HAP-1 (cell line): ENCODE results near the gene TOX2.

Experiments
- DNase-seq, 2 experiments: peaks; one replicate each; pipeline ENCODE4 v3.0.0-alpha.2; 2016 to 2020; ENCODE audit warnings: low spot score in 2 of 2
- H3K27me3 ChIP-seq: fragments of 250-450 bp; sonication (Bioruptor Pico); 2 replicates; pipeline ENCODE4 v1.5.1; 2020; ENCODE audit warnings: low read depth, mild to moderate bottlenecking, moderate library complexity
- H3K36me3 ChIP-seq: fragments of 250-450 bp; sonication (Bioruptor Pico); replicated peaks from 2 replicates; pipeline ENCODE4 v1.5.1; 2020; ENCODE audit warnings: mild to moderate bottlenecking
- H3K4me1 ChIP-seq: fragments of 250-450 bp; sonication (Bioruptor Pico); 2 replicates; pipeline ENCODE4 v1.5.1; 2020; ENCODE audit warnings: mild to moderate bottlenecking
- H3K4me3 ChIP-seq: fragments of 250-450 bp; sonication (Bioruptor Pico); 2 replicates; pipeline ENCODE4 v1.5.1; 2020; ENCODE audit warnings: mild to moderate bottlenecking, moderate library complexity
- H3K9me3 ChIP-seq: fragments of 250-450 bp; sonication (Bioruptor Pico); 2 replicates; pipeline ENCODE4 v1.5.1; 2020; ENCODE audit warnings: mild to moderate bottlenecking, moderate library complexity
- in situ Hi-C: fragments of 300-500 bp; cut with MboI; formaldehyde crosslinking; loops from 3 replicates; pipeline ENCODE4 v1.14.3; 2020; ENCODE audit warnings: low sequenced_read_pairs, inconsistent platforms, mixed read lengths

TOX2 gene

GRCh38 chr20:44006126-44006525 lies 91.5 kb downstream of the TOX2 start:
- no peak overlapping the region for H3K4me3 ChIP-seq
- in situ Hi-C loops: no loop called here
- no peaks in the 10 kb centered on the region for H3K4me1 ChIP-seq
- H3K36me3 ChIP-seq: no peaks in the 10 kb centered on the region
- H3K9me3 ChIP-seq: no peaks in the 10 kb centered on the region
- H3K27me3 ChIP-seq: no peaks in the 10 kb centered on the region
- DNase-seq: no peak

DNA sequence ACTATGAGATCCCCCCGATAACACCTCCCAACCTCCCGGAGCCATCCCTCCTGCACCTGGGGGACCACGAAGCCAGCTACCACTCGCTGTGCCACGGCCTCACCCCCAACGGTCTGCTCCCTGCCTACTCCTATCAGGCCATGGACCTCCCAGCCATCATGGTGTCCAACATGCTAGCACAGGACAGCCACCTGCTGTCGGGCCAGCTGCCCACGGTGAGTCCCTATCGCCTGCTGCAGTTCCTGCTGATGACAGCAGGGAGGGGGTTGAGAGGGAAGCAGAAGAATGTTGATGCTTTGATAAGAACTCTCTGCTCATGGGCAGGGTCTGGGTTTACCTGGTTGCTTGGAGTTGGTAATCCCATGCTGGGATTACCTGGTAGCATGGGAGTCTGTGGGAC lies 91.9 kb downstream of the TOX2 start:
- Histone ChIP-seq H3K27me3 (no peaks in the 10 kb centered on the region), H3K4me3 (no peak overlapping the region), H3K4me1 (no peaks in the 10 kb centered on the region), H3K9me3 (no peaks in the 10 kb centered on the region), H3K36me3 (no peaks in the 10 kb centered on the region)
- no peak for DNase-seq
- in situ Hi-C loops: no loop called here

DNA sequence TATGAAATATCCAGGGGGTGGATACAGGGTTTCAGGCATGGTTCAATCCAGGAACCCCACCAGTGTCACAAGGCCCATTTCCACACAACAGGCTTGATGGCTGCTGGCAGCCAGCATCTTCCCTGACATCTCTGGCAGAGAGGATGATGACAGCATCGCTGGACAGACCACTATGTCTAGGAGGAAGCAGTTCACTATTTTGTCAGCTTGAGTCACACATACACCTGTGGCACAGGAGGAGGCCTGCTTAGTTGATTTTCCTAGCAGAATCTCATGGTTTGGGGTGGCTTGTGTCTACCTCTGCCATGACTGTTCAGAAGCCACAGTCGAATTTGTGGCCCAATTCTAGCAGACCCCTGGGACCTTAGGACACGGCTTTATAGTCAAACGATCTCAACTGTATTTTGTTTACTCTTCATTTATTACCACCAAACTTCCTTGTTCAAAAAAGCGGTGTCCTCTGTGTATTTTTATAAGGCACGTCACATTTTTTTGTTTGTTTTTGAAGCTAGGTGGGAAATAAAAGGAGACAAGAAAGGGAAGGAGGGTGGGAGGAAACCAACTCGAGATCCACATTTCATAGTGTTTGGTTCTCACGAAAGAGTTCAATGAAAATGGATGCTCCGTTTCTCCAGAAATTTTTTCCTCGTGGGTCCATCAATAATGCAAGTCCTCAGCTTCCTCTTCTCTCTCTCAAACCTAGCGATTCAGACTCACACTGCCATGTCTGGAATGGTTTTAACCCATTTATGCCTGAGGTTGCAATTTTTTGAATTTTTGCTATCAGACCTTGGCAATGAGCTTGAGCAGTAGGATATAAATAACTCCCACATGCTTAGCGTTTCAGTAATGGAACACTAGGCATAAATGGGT lies 94.4 kb downstream of the TOX2 start:
- in situ Hi-C loops: no loop called here
- H3K4me3 ChIP-seq: no peak overlapping the region
- no peaks in the 10 kb centered on the region for H3K9me3 ChIP-seq
- no peaks in the 10 kb centered on the region for H3K4me1 ChIP-seq
- no peaks in the 10 kb centered on the region for H3K27me3 ChIP-seq
- DNase-seq: no peak
- H3K36me3 ChIP-seq: no peaks in the 10 kb centered on the region

- H3K36me3 ChIP-seq: no peaks in the 10 kb centered on the region
- H3K9me3 ChIP-seq: no peaks in the 10 kb centered on the region
- in situ Hi-C loops: no loop called here
- H3K27me3 ChIP-seq: no peaks in the 10 kb centered on the region
- H3K4me1 ChIP-seq: no peaks in the 10 kb centered on the region
- no peak for DNase-seq
- no peak overlapping the region for H3K4me3 ChIP-seq
Measured at GRCh38 chr20:44009679-44009992, 95.0 kb downstream of the TOX2 start.

DNA sequence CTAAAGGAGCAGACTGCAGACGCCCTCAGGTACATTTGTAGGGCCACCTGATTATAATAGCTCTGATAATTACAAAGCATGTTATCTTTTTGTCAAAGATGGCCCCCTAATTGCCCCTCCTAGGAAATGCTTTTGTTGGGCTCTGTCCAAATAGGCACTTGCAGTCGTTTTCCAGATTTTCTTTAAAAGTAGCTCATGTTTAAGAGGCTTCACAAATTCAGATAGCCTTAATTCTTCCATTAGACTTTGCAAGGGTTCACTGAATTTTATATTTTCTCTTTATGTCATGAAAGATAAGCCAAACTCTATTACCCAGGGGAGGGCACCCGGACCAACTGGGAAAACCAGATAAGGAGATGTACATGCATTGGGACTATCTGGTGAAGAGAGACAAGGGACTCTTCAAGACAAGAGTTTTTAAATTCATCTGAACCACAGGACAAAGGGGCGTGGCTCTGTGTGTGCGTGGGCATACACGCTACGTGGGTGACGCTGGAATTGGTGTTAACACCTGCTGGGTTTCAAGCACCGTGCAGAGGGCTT lies 95.6 kb downstream of the TOX2 start:
- no peaks in the 10 kb centered on the region for H3K9me3 ChIP-seq
- in situ Hi-C loops: no loop called here
- H3K4me1 ChIP-seq: no peaks in the 10 kb centered on the region
- no peaks in the 10 kb centered on the region for H3K36me3 ChIP-seq
- DNase-seq: no peak
- H3K27me3 ChIP-seq: no peaks in the 10 kb centered on the region
- H3K4me3 ChIP-seq: no peak overlapping the region

DNA sequence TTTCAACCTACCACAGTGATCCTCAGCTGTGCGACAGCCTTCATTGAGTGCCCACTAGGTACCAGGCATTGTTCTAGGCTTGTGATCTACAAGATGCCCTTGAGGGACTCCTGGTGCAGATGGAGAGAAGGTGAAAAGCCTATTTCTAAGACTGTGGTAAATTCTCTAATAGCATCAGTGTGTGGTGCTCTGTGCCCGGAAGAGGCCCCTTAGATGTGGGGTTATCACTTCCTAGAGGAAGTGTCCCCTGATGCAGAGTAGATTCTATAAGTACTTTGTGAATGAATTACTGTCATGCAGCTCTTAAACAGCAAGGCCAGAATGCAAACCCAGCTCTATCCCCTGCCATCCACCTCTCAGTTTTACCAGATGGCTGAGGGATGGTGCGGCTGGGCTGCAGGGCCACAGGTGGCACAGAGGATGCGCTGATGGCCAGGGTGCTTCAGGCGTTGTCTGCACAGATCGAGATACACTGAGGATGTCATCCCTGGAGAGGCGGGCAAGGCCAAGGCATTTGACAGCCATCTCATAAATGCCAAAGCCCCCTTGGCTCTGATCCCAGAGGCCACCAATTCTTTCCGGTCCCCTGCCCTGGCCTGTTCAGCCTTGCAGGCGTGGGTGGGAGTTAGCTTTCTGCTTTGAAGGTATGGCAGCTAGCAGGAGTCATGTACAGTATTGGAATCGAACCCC lies 96.7 kb downstream of the TOX2 start:
- Histone ChIP-seq H3K27me3 (no peaks in the 10 kb centered on the region), H3K9me3 (no peaks in the 10 kb centered on the region), H3K36me3 (no peaks in the 10 kb centered on the region), H3K4me3 (no peak overlapping the region), H3K4me1 (no peaks in the 10 kb centered on the region)
- DNase-seq: no peak
- in situ Hi-C loops: no loop called here

DNA sequence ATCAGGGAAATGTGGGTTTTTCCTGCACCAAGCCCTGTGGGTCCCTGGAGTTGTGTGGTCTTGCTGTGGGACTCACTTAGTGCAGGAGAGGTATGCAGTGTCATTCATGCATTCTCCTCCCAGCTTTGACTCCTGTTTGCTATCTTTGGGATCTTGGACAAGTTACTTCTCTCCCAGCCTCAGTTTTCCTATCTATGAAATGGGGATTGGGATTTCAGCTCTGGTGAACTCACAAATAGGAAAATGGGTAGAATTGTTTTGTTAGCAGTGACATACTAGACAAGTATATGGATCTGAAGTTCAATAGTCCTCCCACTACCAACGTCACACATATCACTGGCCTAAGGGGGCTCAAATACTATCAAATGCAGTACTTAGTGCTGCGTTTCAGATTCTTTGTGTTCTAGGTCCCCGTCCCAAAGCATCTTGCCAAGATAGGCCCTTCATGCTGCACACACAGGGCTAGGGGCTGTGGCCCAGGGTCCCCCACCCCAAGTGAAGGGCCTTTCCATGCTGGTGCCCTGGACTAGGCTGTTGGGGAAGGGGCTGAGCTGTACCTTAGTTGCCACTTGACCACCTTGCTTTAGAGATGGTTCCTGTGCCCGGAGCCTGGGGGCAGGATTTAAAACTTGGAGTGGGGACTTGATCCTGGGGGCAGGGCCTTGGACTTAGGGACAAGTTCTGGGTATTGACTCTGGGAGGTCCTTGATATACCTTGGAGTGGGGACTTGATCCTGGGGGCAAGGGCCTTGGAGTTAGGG lies 98.0 kb downstream of the TOX2 start:
- Histone ChIP-seq H3K36me3 (no peaks in the 10 kb centered on the region), H3K9me3 (no peaks in the 10 kb centered on the region), H3K4me3 (no peak overlapping the region), H3K27me3 (no peaks in the 10 kb centered on the region), H3K4me1 (no peaks in the 10 kb centered on the region)
- in situ Hi-C loops: no loop called here
- no peak for DNase-seq

DNA sequence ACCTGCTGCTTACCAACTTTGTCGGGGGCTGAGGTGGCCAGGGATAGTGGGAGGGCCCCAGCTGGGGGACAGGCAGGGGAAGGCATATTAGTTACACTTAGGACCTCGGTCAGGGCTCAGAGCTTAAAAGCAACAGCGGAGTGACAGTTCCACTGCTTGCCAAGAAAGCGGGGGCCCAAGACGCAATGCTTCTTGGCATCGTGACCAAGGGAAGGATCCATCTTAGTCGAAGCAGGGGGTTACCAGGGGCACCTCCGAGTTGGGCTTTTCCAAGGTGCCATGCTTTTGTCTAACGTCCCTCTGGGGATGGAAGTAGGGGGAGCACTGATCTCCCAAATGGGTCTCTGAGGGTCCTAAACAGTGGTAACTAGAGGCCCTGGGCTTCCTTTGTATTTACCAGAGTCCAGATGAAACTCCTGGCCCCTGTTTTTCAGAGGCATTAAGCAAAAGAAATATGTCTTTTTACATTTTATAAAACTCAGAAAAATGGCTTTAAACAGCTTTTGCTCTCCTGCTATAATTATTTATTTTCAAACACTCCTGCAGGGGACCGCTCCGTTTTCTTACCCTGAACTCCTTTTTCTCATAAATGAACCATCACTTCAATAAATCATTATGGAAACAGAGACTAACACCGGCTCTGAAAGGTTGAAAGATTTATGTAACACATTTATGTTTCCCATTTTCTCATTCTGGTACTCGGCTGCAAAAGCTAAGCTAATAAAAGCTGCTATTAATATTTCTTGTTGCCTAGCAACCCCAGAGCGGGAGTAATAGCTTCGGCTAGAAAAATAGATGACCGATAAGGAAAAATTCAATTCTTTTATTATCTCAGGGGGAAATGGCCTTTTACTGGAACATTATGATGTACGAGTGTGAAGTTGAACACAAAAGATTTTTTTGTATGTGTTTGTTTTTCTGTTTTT lies 100.4 kb downstream of the TOX2 start:
- peaks cover 9% of the 10 kb centered on the region for H3K4me1 ChIP-seq
- in situ Hi-C loops: no loop called here
- H3K4me3 ChIP-seq: no peak overlapping the region
- H3K9me3 ChIP-seq: no peaks in the 10 kb centered on the region
- DNase-seq: no peak
- no peaks in the 10 kb centered on the region for H3K36me3 ChIP-seq
- no peaks in the 10 kb centered on the region for H3K27me3 ChIP-seq

DNA sequence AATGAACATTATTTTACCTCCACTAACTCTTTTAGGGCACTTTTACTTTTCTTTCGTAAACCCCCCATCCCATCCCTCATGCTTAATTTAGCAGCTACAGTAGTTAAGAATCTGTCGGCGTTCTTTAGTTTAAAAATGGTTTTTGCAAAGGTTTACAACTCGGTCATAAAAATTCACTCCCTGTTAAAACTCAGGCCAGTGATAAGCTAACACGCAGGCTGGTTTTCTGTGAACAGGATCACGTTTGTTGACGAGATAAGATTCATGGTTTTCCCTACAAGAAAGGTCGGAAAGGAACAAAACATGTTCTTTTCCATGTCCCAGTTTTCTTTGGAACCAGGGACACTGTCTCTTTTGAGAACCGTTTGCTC lies 101.1 kb downstream of the TOX2 start:
- no peak for DNase-seq
- in situ Hi-C loops: no loop called here
- no peaks in the 10 kb centered on the region for H3K9me3 ChIP-seq
- H3K4me3 ChIP-seq: no peak overlapping the region
- H3K36me3 ChIP-seq: no peaks in the 10 kb centered on the region
- no peaks in the 10 kb centered on the region for H3K27me3 ChIP-seq
- peaks cover 9% of the 10 kb centered on the region for H3K4me1 ChIP-seq

DNA sequence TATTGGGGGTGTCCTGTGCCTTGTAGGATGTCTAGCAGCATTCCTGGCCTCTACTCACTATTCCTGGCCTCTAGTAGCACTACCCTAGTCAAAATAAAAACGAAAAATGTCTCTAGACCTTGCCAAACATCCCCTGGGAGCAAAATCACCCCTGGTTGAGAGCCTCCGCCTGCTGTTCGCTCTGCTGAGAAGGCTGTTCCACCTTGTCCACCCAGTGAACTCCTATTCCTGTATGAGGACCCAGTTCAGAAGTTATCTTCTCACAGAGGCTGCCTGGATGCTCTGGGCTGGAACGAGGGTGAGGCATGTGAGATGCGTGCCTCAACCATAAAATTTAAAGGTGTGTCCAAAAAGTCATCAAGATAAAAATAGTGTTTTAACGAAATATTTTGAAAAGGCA lies 101.9 kb downstream of the TOX2 start:
- Histone ChIP-seq H3K36me3 (no peaks in the 10 kb centered on the region), H3K9me3 (no peaks in the 10 kb centered on the region), H3K4me1 (peaks cover 9% of the 10 kb centered on the region), H3K27me3 (no peaks in the 10 kb centered on the region), H3K4me3 (no peak overlapping the region)
- in situ Hi-C loops: no loop called here
- DNase-seq: no peak

DNA sequence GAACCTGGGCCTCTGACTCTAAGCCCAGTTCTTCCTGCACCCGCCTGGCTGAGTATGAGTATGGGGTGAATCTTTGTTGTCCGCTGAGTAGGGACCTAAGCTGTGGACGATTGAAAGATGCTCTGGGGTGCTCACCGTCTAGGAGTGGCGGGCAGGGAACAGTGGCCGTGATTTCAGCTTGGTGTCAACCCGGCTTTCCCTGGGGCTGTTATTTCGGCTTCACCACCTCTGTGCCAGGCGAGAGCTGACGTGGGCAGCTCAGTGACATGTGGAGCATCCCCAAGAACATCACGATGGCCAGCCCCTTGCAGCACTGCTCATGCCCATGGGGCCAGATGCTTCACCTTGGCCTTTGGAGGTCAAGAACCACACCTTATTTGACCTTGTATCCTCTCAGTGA lies 102.6 kb downstream of the TOX2 start:
- H3K4me3 ChIP-seq: no peak overlapping the region

DNA sequence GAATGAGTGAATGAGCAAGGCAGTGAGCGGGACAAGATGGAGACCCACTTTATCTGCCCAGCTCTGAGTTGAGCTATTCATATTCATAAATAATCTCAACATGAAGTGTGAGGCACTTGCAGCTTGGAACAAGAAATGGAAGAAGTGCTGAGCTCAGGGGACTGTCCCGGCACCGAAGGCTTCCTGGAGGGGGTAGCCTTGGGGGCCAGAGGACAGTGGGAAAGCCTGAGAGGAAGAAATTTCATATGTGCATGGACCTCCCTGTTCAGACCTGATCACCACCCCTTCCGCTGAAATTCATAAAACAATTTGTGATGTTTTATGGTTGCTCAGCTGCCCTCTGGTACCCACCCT lies 103.2 kb downstream of the TOX2 start:
- Histone ChIP-seq H3K9me3 (no peaks in the 10 kb centered on the region), H3K36me3 (no peaks in the 10 kb centered on the region), H3K4me1 (peaks cover 9% of the 10 kb centered on the region), H3K27me3 (no peaks in the 10 kb centered on the region), H3K4me3 (no peak overlapping the region)
- no peak for DNase-seq
- in situ Hi-C loops: no loop called here

More for the DNA sequence above, 102.6 kb downstream of the TOX2 start:
- Histone ChIP-seq H3K27me3 (no peaks in the 10 kb centered on the region), H3K9me3 (no peaks in the 10 kb centered on the region), H3K4me1 (peaks cover 9% of the 10 kb centered on the region), H3K36me3 (no peaks in the 10 kb centered on the region)
- in situ Hi-C loops: no loop called here
- no peak for DNase-seq

- H3K4me3 ChIP-seq: no peak overlapping the region
- DNase-seq: peak; percentile 56 to 62
- peaks cover 9% of the 10 kb centered on the region for H3K4me1 ChIP-seq
- H3K9me3 ChIP-seq: no peaks in the 10 kb centered on the region
- no peaks in the 10 kb centered on the region for H3K27me3 ChIP-seq
- H3K36me3 ChIP-seq: no peaks in the 10 kb centered on the region
- in situ Hi-C loops: no loop called here
Measured at GRCh38 chr20:44018259-44018941, 103.7 kb downstream of the TOX2 start.
